Neural cell (in vitro differentiated cells): ENCODE data around the gene SSBP4. TPM values are rescaled to one million over a fixed set of nuclear protein-coding genes. Genes with fewer than 3 reads are reported as not detected.

Experiments used
- H2AFZ ChIP-seq: fragments of 200-600, 300-800 bp; sonication (generic), shearing (Covaris generic); 2 replicates; pipeline ENCODE4 v1.6.0; 2014; ENCODE audit warnings: low read depth, mild to moderate bottlenecking, antibody characterized with exemption, low read length, moderate library complexity
- H3F3A ChIP-seq: fragments of 200-600 bp; shearing (Covaris generic); 2 replicates; pipeline ENCODE4 v1.6.1; 2016; ENCODE audit warnings: mild to moderate bottlenecking, moderate library complexity, mixed read lengths, antibody characterized with exemption, low read length; ENCODE audit not compliant: insufficient read depth, poor library complexity, severe bottlenecking
- H3K27ac ChIP-seq: fragments of 200-600, 300-800 bp; sonication (generic), shearing (Covaris generic); 2 replicates; pipeline ENCODE4 v1.5.1; 2014; ENCODE audit warnings: mild to moderate bottlenecking, low read length, moderate library complexity
- H3K27me3 ChIP-seq: fragments of 300-800, 200-600 bp; sonication (generic), shearing (Covaris generic); 2 replicates; pipeline ENCODE4 v1.6.0; 2014; ENCODE audit warnings: mild to moderate bottlenecking, low read depth, low read length, moderate library complexity; ENCODE audit not compliant: insufficient read depth
- H3K36me3 ChIP-seq: fragments of 300-800, 200-600 bp; sonication (generic), shearing (Covaris generic); 2 replicates; pipeline ENCODE4 v1.5.1; 2014; ENCODE audit warnings: mild to moderate bottlenecking, antibody characterized with exemption, low read length, moderate library complexity; ENCODE audit not compliant: insufficient read depth
- H3K4me2 ChIP-seq: fragments of 300-800, 200-600 bp; sonication (generic), shearing (Covaris generic); 2 replicates; pipeline ENCODE4 v1.6.0; 2014; ENCODE audit warnings: mild to moderate bottlenecking, low read length
- H3K4me3 ChIP-seq: fragments of 300-800, 200-600 bp; sonication (generic), shearing (Covaris generic); 2 replicates; pipeline ENCODE4 v1.5.1; 2014; ENCODE audit warnings: mild to moderate bottlenecking, low read length, moderate library complexity
- H3K79me2 ChIP-seq: fragments of 200-600 bp; shearing (Covaris generic); replicated peaks from 2 replicates; pipeline ENCODE4 v1.6.0; 2014; ENCODE audit warnings: mild to moderate bottlenecking, low read length, moderate library complexity; ENCODE audit not compliant: insufficient read depth
- H3K9ac ChIP-seq: fragments of 300-800, 200-600 bp; sonication (generic), shearing (Covaris generic); 2 replicates; pipeline ENCODE4 v1.6.1; 2016; ENCODE audit warnings: mild to moderate bottlenecking, low read length, mixed read lengths
- H3K9me2 ChIP-seq: fragments of 200-600 bp; shearing (Covaris generic); 2 replicates; pipeline ENCODE4 v1.6.1; 2016; ENCODE audit warnings: mild to moderate bottlenecking, low read length, mixed read lengths; ENCODE audit not compliant: insufficient read depth
- H3K9me3 ChIP-seq: fragments of 200-600, 300-800 bp; sonication (generic), shearing (Covaris generic); 2 replicates; pipeline ENCODE4 v1.6.1; 2016; ENCODE audit warnings: mild to moderate bottlenecking, mixed run types, low read length, moderate library complexity, mixed read lengths
- H4K20me1 ChIP-seq: fragments of 200-600 bp; shearing (Covaris generic); 2 replicates; pipeline ENCODE4 v1.6.1; 2016; ENCODE audit warnings: mild to moderate bottlenecking, mixed run types; ENCODE audit not compliant: insufficient read depth
- CTCF ChIP-seq: fragments of 450-650 bp; IDR thresholded peaks from 2 replicates; pipeline ENCODE4 v1.5.1; 2014; ENCODE audit warnings: antibody characterized with exemption, mild to moderate bottlenecking, moderate library complexity; ENCODE audit not compliant: poor library complexity, severe bottlenecking
- EP300 ChIP-seq: fragments of 450-650 bp; conservative IDR thresholded peaks from 2 replicates; pipeline ENCODE4 v1.6.1; 2014; ENCODE audit warnings: antibody characterized with exemption, mild to moderate bottlenecking, moderate library complexity; ENCODE audit not compliant: poor library complexity, severe bottlenecking
- EZH2 ChIP-seq: fragments of 200-600, 300-800 bp; shearing (Covaris generic), sonication (generic); IDR thresholded peaks from 2 replicates; pipeline ENCODE4 v1.6.1; 2014; ENCODE audit warnings: antibody characterized with exemption, low read length, borderline replicate concordance, mild to moderate bottlenecking; ENCODE audit not compliant: insufficient read depth, poor library complexity, severe bottlenecking
- MXI1 ChIP-seq: fragments of 450-650 bp; conservative IDR thresholded peaks from 2 replicates; pipeline ENCODE4 v1.6.1; 2014; ENCODE audit warnings: antibody characterized with exemption, mild to moderate bottlenecking; ENCODE audit not compliant: poor library complexity, severe bottlenecking
- POLR2AphosphoS5 ChIP-seq: IDR thresholded peaks from 2 replicates; pipeline ENCODE4 v1.6.1; 2012
- RAD21 ChIP-seq: fragments of 450-650 bp; conservative IDR thresholded peaks from 2 replicates; pipeline ENCODE4 v1.6.1; 2014; ENCODE audit warnings: antibody characterized with exemption, mild to moderate bottlenecking, moderate library complexity
- REST ChIP-seq: IDR thresholded peaks from 2 replicates; pipeline ENCODE4 v1.6.1; 2012; ENCODE audit warnings: borderline replicate concordance
- SMC3 ChIP-seq: fragments of 450-650 bp; conservative IDR thresholded peaks from 2 replicates; pipeline ENCODE4 v1.6.1; 2014; ENCODE audit warnings: antibody characterized with exemption, mild to moderate bottlenecking, moderate library complexity; ENCODE audit not compliant: poor library complexity
- TAF1 ChIP-seq: IDR thresholded peaks from 2 replicates; pipeline ENCODE4 v1.6.1; 2012; ENCODE audit warnings: low read depth
- polyA plus RNA-seq: library from polyadenylated mRNA; depleted of rRNA; stranded (reverse); fragments of >200 nt; gene quantifications from 2 replicates; pipeline ENCODE4 v1.2.3, GENCODE V29; 2014

SSBP4 gene
- polyA plus RNA-seq, 1 donor from 2014 or later: 166 TPM

GRCh38 chr19:18391509-18392075 is 27.6 kb upstream of the SSBP4 start:
- no peak overlapping the region for H3K27ac ChIP-seq
- H3K36me3 ChIP-seq: no peaks in the 10 kb centered on the region
- no peaks in the 10 kb centered on the region for H3K9me3 ChIP-seq
- H3K4me3 ChIP-seq: no peak overlapping the region
- no peaks in the 10 kb centered on the region for H4K20me1 ChIP-seq
- no peak overlapping the region for H3K9ac ChIP-seq
- no peaks in the 10 kb centered on the region for H3K79me2 ChIP-seq
- H3F3A ChIP-seq: no peaks in the 10 kb centered on the region
- H2AFZ ChIP-seq: no peak overlapping the region
- no peaks in the 10 kb centered on the region for H3K9me2 ChIP-seq
- no peak overlapping the region for H3K4me2 ChIP-seq
- H3K27me3 ChIP-seq: peaks cover 9% of the 10 kb centered on the region
- no peak for TF ChIP-seq POLR2AphosphoS5
- TF ChIP-seq SMC3: no peak

GRCh38 chr19:18392417-18392816 is 26.8 kb upstream of the SSBP4 start:
- Histone ChIP-seq H3K36me3 (no peaks in the 10 kb centered on the region), H3K9ac (no peak overlapping the region), H3K79me2 (no peaks in the 10 kb centered on the region), H2AFZ (no peak overlapping the region), H3K4me2 (no peak overlapping the region), H3K9me3 (no peaks in the 10 kb centered on the region), H3K9me2 (no peaks in the 10 kb centered on the region), H3F3A (no peaks in the 10 kb centered on the region), H3K4me3 (no peak overlapping the region), H3K27me3 (peaks cover 5% of the 10 kb centered on the region), H3K27ac (no peak overlapping the region), H4K20me1 (no peaks in the 10 kb centered on the region)
- TF ChIP-seq RAD21 (no peak), MXI1 (no peak), POLR2AphosphoS5 (no peak), SMC3 (no peak), EZH2 (no peak), REST (no peak), EP300 (no peak), CTCF (no peak), TAF1 (no peak)

GRCh38 chr19:18392926-18393325 is 26.3 kb upstream of the SSBP4 start:
- H3F3A ChIP-seq: no peaks in the 10 kb centered on the region
- H3K4me2 ChIP-seq: no peak overlapping the region
- H3K79me2 ChIP-seq: no peaks in the 10 kb centered on the region
- no peak overlapping the region for H3K9ac ChIP-seq
- no peaks in the 10 kb centered on the region for H4K20me1 ChIP-seq
- H3K4me3 ChIP-seq: no peak overlapping the region
- no peaks in the 10 kb centered on the region for H3K9me3 ChIP-seq
- peaks cover 5% of the 10 kb centered on the region for H3K27me3 ChIP-seq
- H3K9me2 ChIP-seq: no peaks in the 10 kb centered on the region
- no peak overlapping the region for H3K27ac ChIP-seq
- no peak overlapping the region for H2AFZ ChIP-seq
- TF ChIP-seq SMC3 (no peak), RAD21 (no peak)
- no peaks in the 10 kb centered on the region for H3K36me3 ChIP-seq
